IPS-15b (cell line): ENCODE results near the gene TULP3.

Experiments
- H3K27me3 ChIP-seq: one replicate; pipeline ENCODE4 v1.6.1; 2013; ENCODE audit warnings: low read length; ENCODE audit not compliant: control insufficient read depth, insufficient read depth
- H3K36me3 ChIP-seq: one replicate; pipeline ENCODE4 v1.6.1; 2013; ENCODE audit warnings: low read length; ENCODE audit not compliant: control insufficient read depth, insufficient read depth
- H3K4me1 ChIP-seq: one replicate; pipeline ENCODE4 v1.6.1; 2013; ENCODE audit warnings: mild to moderate bottlenecking, low read length; ENCODE audit not compliant: control insufficient read depth, insufficient read depth
- H3K4me3 ChIP-seq: one replicate; pipeline ENCODE4 v1.5.1; 2013; ENCODE audit warnings: low read depth, low read length
- H3K9ac ChIP-seq: one replicate; pipeline ENCODE4 v1.6.1; 2013; ENCODE audit warnings: low read depth, mild to moderate bottlenecking, low read length
- H3K9me3 ChIP-seq: one replicate; pipeline ENCODE4 v1.6.1; 2013; ENCODE audit warnings: mild to moderate bottlenecking, low read length; ENCODE audit not compliant: control insufficient read depth, insufficient read depth

The TULP3 gene

DNA sequence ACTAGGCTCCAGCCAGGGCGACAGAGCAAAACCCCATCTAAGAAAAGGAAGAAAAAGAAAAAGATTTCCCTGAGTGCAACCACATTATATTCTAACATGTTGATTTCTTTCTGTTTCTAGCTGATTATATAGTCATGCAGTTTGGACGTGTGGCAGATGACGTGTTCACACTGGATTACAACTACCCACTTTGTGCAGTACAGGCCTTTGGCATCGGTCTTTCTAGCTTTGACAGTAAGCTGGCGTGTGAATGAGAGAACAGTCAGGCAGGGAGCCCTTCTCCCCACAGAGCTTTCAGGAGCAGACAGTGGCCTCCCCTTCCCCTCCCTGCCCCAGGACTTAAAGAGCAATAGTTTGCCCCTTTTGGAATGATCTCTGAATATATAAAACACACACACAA is 48.5 kb downstream of the TULP3 start:
- Histone ChIP-seq H3K4me3 (no peak overlapping the region), H3K4me1 (no peaks in the 10 kb centered on the region), H3K9ac (no peak overlapping the region), H3K9me3 (no peaks in the 10 kb centered on the region), H3K27me3 (no peaks in the 10 kb centered on the region), H3K36me3 (peaks cover 15% of the 10 kb centered on the region)

GRCh38 chr12:2940564-2940963 is 49.9 kb downstream of the TULP3 start:
- H3K4me3 ChIP-seq, result no peak overlapping the region
- H3K9me3 ChIP-seq, result no peaks in the 10 kb centered on the region
- peaks cover 11% of the 10 kb centered on the region for H3K36me3 ChIP-seq
- no peaks in the 10 kb centered on the region for H3K4me1 ChIP-seq
- H3K9ac ChIP-seq, result no peak overlapping the region
- H3K27me3 ChIP-seq, result no peaks in the 10 kb centered on the region

- Histone ChIP-seq H3K36me3 (peaks cover 11% of the 10 kb centered on the region), H3K27me3 (no peaks in the 10 kb centered on the region), H3K4me3 (no peak overlapping the region), H3K4me1 (no peaks in the 10 kb centered on the region), H3K9ac (no peak overlapping the region), H3K9me3 (no peaks in the 10 kb centered on the region)
These were observed 50.8 kb downstream of the TULP3 start for GRCh38 chr12:2941524-2941923.

DNA sequence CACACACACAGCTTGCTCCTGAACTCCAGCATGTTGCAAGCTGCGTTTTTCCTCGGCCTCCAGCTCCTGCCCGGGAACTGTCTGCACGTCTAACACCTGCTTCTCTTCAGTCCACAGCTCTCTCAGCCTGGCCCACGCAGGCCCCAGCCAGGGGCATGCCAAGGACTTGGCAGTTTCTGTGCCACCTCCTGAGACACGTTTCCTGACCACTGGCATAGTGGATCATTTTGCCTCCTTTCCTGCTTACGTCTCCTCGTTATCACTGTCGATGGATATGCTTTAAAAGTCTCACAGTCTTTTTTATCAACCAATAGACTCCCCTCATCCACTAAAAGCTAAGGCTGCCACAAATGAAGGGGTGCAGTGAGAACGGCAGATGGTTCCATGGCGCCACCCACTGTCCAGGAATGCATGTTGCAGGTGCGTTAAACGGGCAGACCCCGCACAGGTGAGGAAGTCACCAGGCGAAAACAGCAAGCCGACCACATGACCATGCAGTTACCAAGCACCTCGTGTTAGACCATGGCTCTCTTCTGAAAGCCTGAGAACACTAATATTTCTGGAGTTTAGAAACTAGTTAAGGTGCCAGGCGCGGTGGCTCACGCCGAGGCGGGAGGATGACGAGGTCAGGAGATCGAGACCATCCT is 53.8 kb downstream of the TULP3 start:
- Histone ChIP-seq H3K36me3 (peaks cover 6% of the 10 kb centered on the region), H3K4me3 (no peak overlapping the region), H3K27me3 (no peaks in the 10 kb centered on the region), H3K9ac (no peak overlapping the region), H3K4me1 (no peaks in the 10 kb centered on the region), H3K9me3 (no peaks in the 10 kb centered on the region)

GRCh38 chr12:2949411-2949810 is 58.7 kb downstream of the TULP3 start:
- H3K36me3 ChIP-seq, result no peaks in the 10 kb centered on the region
- no peak overlapping the region for H3K9ac ChIP-seq
- H3K9me3 ChIP-seq, result no peaks in the 10 kb centered on the region
- H3K4me1 ChIP-seq, result no peaks in the 10 kb centered on the region
- no peaks in the 10 kb centered on the region for H3K27me3 ChIP-seq
- H3K4me3 ChIP-seq, result no peak overlapping the region

GRCh38 chr12:2955888-2956287 is 65.2 kb downstream of the TULP3 start:
- Histone ChIP-seq H3K27me3 (peaks cover 7% of the 10 kb centered on the region), H3K4me1 (peaks cover 9% of the 10 kb centered on the region), H3K9me3 (no peaks in the 10 kb centered on the region), H3K9ac (no peak overlapping the region), H3K4me3 (no peak overlapping the region), H3K36me3 (no peaks in the 10 kb centered on the region)

- Histone ChIP-seq H3K4me3 (peak overlapping the region; percentile 79), H3K4me1 (peaks cover 12% of the 10 kb centered on the region), H3K27me3 (peaks cover 7% of the 10 kb centered on the region), H3K9ac (no peak overlapping the region), H3K9me3 (no peaks in the 10 kb centered on the region), H3K36me3 (no peaks in the 10 kb centered on the region)
These were observed 67.2 kb downstream of the TULP3 start for GRCh38 chr12:2957816-2958431.

DNA sequence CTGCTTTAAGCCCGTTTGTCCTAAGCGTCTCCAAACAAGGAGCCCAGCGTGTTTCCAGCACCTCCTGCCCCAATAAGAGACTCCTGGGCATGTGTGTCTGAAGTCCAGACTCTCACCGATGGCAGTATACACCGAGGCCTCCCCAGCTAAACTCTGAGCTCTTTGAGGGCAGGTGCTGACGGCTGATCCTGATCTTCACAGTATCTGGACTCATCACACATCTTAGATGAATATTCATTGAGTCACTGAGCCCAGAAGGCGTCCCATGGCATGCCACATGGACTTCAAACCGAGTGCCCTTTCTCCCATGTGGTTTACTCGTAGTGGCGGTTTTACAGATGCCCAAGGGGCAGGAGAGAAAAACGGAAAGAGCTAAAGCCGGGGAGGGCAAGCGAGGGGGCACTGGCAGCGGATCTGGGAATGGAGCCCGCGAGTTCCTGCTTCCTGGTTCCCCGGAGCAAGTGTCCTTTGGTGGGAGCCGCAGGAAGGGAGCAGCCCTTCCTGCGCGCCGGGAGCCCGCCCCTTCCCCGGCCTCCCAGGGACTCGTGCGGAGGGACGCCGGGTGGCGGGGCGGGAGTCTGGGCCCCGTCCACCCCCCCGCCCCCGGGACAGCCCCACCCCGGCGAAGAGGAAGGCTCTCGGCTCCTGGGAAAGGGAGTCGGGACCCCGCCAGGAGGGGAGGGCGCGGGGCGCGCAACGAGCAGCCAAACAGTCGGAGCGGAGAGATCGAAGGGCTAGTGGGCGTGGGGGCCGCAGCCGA is 67.9 kb downstream of the TULP3 start:
- H3K36me3 ChIP-seq, result no peaks in the 10 kb centered on the region
- H3K9me3 ChIP-seq, result no peaks in the 10 kb centered on the region
- peak overlapping the region; percentile 77 for H3K9ac ChIP-seq
- H3K27me3 ChIP-seq, result peaks cover 7% of the 10 kb centered on the region
- peak overlapping the region; percentile 79 for H3K4me3 ChIP-seq
- peaks cover 18% of the 10 kb centered on the region for H3K4me1 ChIP-seq

DNA sequence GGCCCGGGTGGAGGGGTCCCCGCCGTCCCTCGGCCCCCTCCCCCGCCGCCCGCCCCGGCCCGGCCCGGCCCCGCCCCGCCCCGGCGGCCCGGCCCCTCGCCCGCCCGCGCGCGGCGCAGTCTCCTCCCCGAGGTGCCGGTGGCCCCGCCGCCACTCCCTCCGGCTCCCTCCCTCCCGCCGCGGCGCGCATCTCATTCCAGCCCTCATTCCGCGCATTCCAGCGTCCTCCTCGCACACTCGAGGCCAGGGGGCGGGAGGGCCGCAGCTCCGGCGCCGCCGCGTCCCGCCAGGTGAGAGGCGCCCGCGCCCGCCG is 68.5 kb downstream of the TULP3 start, which contains the start of gene TEAD4:
TSS of gene TEAD4 (plus strand) at position 206 of the 313 bp plus-strand sequence.
- Histone ChIP-seq H3K36me3 (no peaks in the 10 kb centered on the region), H3K9ac (peak within 1 kb of the TSS; percentile 79), H3K27me3 (peaks cover 7% of the 10 kb centered on the region), H3K4me3 (peak within 1 kb of the TSS; percentile 79), H3K9me3 (no peaks in the 10 kb centered on the region), H3K4me1 (peaks cover 19% of the 10 kb centered on the region)

GRCh38 chr12:2959505-2960389 is 69.1 kb downstream of the TULP3 start:
- Histone ChIP-seq H3K9ac (peak overlapping the region; percentile 79), H3K9me3 (no peaks in the 10 kb centered on the region), H3K36me3 (no peaks in the 10 kb centered on the region), H3K4me3 (peak overlapping the region; percentile 77), H3K4me1 (peaks cover 21% of the 10 kb centered on the region), H3K27me3 (peaks cover 7% of the 10 kb centered on the region)

- peaks cover 23% of the 10 kb centered on the region for H3K4me1 ChIP-seq
- H3K27me3 ChIP-seq, result peaks cover 7% of the 10 kb centered on the region
- no peaks in the 10 kb centered on the region for H3K9me3 ChIP-seq
- no peaks in the 10 kb centered on the region for H3K36me3 ChIP-seq
- H3K9ac ChIP-seq, result peak overlapping the region; percentile 79
- peak overlapping the region; percentile 77 for H3K4me3 ChIP-seq
These were observed 69.8 kb downstream of the TULP3 start for GRCh38 chr12:2960390-2960956.
